Chondrocyte (in vitro differentiated cells): ENCODE data around the gene USP40. TPM values are rescaled to one million over a fixed set of nuclear protein-coding genes. Genes with fewer than 3 reads are reported as not detected.

Experiments used
- DNase-seq: peaks from one replicate; pipeline ENCODE4 v3.0.0; 2021; ENCODE audit warnings: mixed read lengths, low spot score
- H3K27ac Mint-ChIP-seq: one replicate; pipeline ENCODE4 v1.8.0; 2021; ENCODE audit warnings: mild to moderate bottlenecking, moderate library complexity, mixed read lengths; ENCODE audit not compliant: unreplicated experiment
- H3K27me3 Mint-ChIP-seq: 2 replicates; pipeline ENCODE4 v1.8.0; 2021; ENCODE audit warnings: low read depth, mixed read lengths
- H3K36me3 Mint-ChIP-seq: 2 replicates; pipeline ENCODE4 v1.8.0; 2021; ENCODE audit warnings: low read depth, mixed read lengths
- H3K4me1 Mint-ChIP-seq: 2 replicates; pipeline ENCODE4 v1.8.0; 2021; ENCODE audit warnings: low read depth, mild to moderate bottlenecking, mixed read lengths
- H3K4me3 Mint-ChIP-seq: one replicate; pipeline ENCODE4 v1.8.0; 2021; ENCODE audit warnings: mild to moderate bottlenecking, moderate library complexity, mixed read lengths; ENCODE audit not compliant: unreplicated experiment
- H3K9me3 Mint-ChIP-seq: 2 replicates; pipeline ENCODE4 v1.8.0; 2021; ENCODE audit warnings: low read depth, mixed read lengths
- total RNA-seq: library from RNA; stranded (reverse); gene quantifications from 3 replicates; pipeline ENCODE4 v1.2.1, GENCODE V29; 2021
- TF ChIP-seq, protein P1 (sequence below): fragments of 200-600 bp; sonication (generic); IDR thresholded peaks from 2 replicates; pipeline ENCODE4 v1.5.0; 2021; ENCODE audit warnings: antibody characterized with exemption, mild to moderate bottlenecking, moderate library complexity

Gene USP40
- total RNA-seq, 1 donor from 2014 or later, result 29.4 TPM

DNA sequence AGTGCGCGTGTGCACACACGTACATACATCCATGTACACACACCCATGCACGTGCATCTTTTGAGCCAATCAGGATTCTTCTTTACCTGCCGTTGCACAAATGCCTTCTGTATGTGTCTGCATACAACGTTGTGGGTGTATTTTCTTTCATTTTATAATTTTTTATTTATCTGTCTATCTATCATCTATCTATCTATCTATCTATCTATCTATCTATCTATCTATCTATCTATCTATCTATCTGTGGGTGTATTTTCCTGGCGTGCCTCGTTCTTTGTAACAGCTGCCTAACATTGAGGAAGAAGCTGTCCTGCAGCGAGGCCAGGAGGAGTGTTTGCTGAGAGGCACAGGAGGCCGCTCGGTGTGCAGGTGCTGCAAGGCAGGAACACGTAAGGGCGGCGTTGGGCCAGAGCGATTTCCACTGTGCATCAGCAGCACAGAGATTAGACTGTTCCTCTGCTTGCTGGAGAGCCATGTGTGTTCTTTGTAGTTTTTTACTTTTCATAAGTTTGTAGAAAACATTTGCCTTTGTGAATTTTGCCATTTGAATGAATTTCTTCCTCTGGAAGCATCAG is 127.9 kb downstream of the USP40 start:
- Mint-ChIP-seq H3K27ac (no peak overlapping the region), H3K4me1 (peaks cover 10% of the 10 kb centered on the region), H3K9me3 (no peaks in the 10 kb centered on the region), H3K27me3 (no peaks in the 10 kb centered on the region), H3K36me3 (peaks cover 29% of the 10 kb centered on the region), H3K4me3 (no peak overlapping the region)
- no peak for DNase-seq
- TF ChIP-seq, protein P1, sequence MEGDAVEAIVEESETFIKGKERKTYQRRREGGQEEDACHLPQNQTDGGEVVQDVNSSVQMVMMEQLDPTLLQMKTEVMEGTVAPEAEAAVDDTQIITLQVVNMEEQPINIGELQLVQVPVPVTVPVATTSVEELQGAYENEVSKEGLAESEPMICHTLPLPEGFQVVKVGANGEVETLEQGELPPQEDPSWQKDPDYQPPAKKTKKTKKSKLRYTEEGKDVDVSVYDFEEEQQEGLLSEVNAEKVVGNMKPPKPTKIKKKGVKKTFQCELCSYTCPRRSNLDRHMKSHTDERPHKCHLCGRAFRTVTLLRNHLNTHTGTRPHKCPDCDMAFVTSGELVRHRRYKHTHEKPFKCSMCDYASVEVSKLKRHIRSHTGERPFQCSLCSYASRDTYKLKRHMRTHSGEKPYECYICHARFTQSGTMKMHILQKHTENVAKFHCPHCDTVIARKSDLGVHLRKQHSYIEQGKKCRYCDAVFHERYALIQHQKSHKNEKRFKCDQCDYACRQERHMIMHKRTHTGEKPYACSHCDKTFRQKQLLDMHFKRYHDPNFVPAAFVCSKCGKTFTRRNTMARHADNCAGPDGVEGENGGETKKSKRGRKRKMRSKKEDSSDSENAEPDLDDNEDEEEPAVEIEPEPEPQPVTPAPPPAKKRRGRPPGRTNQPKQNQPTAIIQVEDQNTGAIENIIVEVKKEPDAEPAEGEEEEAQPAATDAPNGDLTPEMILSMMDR, result no peak

DNA sequence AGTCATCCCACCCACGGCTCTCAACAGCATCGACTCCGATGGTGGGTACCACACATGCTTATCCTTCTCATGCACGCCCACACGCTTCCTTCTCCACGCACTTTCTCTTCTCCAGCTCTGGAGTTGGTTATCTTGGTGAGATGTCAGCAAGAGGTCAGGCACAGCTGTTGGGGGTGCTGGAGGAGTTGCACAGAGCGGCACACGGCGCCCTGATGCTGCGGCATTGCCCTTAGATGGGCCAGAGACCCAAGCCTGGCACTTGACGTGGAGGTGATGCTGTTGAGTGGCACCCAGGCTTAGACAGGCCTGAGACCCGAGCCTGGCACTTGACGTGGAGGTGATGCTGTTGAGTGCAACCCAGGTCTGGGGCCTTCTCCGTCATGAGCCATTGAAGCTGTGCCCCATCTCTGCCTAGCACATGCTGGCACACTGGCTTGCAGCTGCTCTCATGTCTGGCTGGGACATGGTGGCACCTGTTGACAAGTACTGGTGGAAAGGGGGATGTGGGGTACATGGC is 129.1 kb downstream of the USP40 start:
- H3K27me3 Mint-ChIP-seq, result no peaks in the 10 kb centered on the region
- peaks cover 3% of the 10 kb centered on the region for H3K4me1 Mint-ChIP-seq
- TF ChIP-seq, protein P1, result no peak
- no peak overlapping the region for H3K4me3 Mint-ChIP-seq
- no peak overlapping the region for H3K27ac Mint-ChIP-seq
- H3K36me3 Mint-ChIP-seq, result peaks cover 24% of the 10 kb centered on the region
- no peak for DNase-seq
- H3K9me3 Mint-ChIP-seq, result no peaks in the 10 kb centered on the region

DNA sequence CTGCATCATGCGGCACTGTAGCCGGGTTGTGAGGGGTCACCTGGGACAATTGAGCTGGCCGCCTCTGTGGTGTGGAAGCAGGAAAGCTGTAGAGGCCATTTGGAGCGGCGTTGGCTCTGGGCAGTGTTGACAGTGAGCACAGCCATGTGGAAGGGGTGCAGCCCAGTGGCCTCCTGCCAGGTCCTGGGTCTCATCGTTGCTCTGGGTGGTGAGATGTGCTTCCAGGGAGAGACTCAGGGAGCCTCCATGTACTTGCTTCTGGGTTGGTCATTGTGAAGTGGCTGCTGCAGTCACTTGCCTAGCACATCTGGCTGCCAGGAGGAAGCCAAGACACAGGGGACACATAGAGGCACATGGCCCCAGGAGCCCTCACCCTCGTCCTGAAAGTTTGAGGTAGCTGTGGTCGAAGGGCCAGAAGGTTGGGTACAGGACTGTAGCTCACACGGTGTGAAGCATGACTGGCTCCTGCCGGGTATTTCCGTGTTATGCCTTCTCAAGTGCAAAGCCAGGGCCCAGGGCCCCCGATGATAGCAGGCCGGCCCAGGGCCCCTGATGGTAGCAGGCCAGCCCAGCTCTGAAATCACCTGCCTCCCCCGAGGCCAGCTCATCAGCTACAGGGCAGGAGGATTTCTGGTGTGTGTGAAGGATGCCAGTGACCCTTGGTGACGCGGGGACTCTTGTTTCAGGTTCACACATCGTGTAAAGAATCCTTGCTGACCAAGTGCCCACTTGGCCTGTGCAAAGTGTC is 129.7 kb downstream of the USP40 start:
- Mint-ChIP-seq H3K9me3 (no peaks in the 10 kb centered on the region), H3K27ac (peak overlapping the region; percentile 51), H3K27me3 (no peaks in the 10 kb centered on the region), H3K4me3 (no peak overlapping the region), H3K4me1 (peaks cover 3% of the 10 kb centered on the region), H3K36me3 (peaks cover 24% of the 10 kb centered on the region)
- no peak for DNase-seq
- TF ChIP-seq, protein P1, result no peak

DNA sequence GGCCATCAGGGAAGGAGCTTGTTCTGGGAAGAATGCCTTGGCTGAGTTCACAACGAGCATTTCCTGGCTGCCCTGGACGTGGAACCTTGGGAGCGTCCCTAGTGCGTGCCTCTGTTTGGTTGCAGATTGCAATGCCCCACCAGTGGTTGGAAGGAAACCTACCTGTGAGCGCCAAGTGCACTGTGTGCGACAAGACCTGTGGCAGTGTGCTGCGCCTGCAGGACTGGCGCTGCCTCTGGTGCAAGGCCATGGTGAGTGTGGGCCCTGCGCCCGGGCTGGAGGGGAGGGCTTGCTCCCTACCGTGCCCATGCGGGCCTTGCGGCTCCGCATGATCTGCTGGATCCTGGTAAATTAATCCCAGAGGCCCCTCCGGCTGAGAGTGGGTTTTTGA is 130.4 kb downstream of the USP40 start:
- Mint-ChIP-seq H3K4me1 (peaks cover 3% of the 10 kb centered on the region), H3K4me3 (no peak overlapping the region), H3K27me3 (no peaks in the 10 kb centered on the region), H3K36me3 (peaks cover 24% of the 10 kb centered on the region), H3K27ac (no peak overlapping the region), H3K9me3 (no peaks in the 10 kb centered on the region)
- DNase-seq, result no peak
- TF ChIP-seq, protein P1, result no peak

DNA sequence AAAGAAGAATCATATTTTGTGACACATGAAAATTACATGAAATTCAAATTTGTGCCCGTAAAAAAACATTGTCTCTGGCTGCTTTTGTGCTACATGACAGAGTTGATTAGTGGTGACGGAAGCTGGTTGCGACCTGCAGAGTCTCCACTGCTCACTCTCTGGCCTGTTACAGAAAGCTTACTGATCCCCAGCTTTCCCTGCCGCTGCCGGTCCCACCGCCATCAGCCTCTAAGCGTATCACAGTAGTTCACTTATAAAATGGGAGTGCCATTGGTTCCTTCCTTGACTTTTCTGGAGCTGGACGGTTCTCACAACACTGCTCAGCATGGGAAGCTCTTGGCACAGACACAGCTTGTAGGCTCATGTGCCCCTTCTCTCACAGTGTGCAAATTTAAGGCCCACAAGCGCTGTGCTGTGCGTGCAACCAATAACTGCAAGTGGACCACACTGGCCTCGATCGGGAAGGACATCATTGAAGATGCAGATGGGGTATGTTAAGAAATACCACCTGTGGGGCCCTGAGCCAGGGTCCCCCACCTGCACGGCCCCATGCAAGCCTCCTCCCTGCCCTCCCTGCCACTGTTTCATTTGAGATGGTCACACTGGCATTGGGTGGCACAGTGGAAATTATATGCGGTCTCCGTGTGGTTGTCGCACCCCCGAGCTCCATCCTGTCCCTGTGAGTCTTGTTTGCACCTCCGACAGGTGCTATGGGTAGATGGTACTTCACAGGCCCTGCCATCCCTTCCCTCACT is 131.0 kb downstream of the USP40 start:
- Mint-ChIP-seq H3K4me3 (no peak overlapping the region), H3K9me3 (no peaks in the 10 kb centered on the region), H3K36me3 (peaks cover 26% of the 10 kb centered on the region), H3K4me1 (peaks cover 8% of the 10 kb centered on the region), H3K27ac (no peak overlapping the region), H3K27me3 (no peaks in the 10 kb centered on the region)
- TF ChIP-seq, protein P1, result no peak
- no peak for DNase-seq
